Middle frontal gyrus (tissue), 1 donor: Measurements from ENCODE around the gene ACOX3.
"Not testable (repeated sequence)": the region's sequence is repeated elsewhere in the genome, so short reads cannot be mapped to it uniquely, and the experiment has no call there.

Source experiments
- DNase-seq: peaks from one replicate; pipeline ENCODE4 v3.0.0-alpha.2; 2015; ENCODE audit warnings: low spot score; ENCODE audit errors: extremely low spot score

ACOX3 gene

GRCh38 chr4:8440492-8441311, at the start of gene ACOX3, which contains the start of gene TRMT44:
ACOX3 (minus strand) TSS chr4:8440723; CDS start chr4:8416521, 24,202 bp downstream.
TRMT44 (plus strand) TSS chr4:8440777; CDS start chr4:8440823, 46 bp downstream.
- DNase-seq = peak; percentile 82

- no peak for DNase-seq
These were observed 48.4 kb upstream of the ACOX3 start for GRCh38 chr4:8488791-8489369.

DNA sequence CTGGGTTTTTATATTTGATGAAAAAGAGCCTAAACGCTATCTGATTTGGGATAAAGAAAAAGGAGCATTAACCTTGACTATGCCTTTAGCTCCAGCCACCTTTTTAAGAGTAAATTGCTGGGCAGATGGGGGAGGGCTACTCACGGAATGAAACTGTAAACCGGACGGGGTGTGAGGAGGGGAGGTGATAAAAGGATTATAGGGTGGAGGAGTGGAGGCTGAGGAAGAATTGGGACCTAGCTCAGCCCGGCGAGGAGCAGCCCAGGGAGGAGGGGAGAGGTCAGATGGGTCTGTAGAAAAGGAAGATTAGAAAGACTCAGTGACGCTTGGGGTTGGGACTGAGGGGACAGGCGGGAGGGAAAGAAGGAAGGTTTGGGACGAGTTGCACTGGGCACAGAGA, 46.1 kb upstream of the ACOX3 start:
- not testable (repeated sequence) for DNase-seq

- DNase-seq = no peak
These were observed 39.7 kb upstream of the ACOX3 start for GRCh38 chr4:8480221-8480620.

- DNase-seq = no peak
These were observed 38.5 kb upstream of the ACOX3 start for GRCh38 chr4:8478801-8479744.

DNA sequence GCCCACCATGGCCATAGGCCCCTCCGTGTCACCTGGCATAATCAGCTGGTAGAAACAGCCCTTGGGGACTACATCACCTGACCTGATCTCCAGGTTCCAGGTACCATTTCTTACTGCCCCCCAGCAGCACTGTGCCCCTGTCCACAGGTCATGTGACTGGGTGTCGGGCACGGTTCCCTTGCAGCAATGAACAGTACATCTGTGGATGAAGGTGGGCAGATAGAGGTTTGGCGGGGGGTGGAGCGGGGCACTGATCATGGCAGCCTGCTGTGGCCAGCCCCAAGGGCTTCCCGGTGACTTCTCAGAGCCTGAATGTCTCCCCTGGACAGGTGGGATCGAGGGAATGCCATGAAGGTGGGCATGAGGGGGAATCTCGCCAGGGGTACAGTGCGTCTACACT, 37.8 kb upstream of the ACOX3 start:
- DNase-seq = no peak

DNA sequence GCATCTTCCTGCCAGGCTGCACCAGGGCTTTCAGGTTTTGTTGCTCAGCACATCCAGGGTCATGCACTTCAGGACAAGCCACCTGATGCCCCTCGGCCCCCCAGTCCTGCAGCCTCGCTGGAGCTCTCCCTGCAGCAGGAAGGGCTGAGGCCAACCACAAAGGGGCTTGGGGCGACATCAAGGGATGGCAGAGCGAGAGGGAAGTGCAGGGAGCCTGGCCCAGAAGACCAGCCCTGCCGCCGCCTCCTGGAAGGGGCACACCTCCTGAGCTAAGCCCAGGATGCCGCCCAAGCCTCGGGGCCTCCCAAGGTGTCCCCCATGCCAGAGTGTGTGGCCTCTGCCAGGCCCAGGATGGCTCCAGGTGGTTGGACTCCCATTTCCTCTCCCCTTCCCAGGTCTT, 37.2 kb upstream of the ACOX3 start:
- DNase-seq = no peak

DNA sequence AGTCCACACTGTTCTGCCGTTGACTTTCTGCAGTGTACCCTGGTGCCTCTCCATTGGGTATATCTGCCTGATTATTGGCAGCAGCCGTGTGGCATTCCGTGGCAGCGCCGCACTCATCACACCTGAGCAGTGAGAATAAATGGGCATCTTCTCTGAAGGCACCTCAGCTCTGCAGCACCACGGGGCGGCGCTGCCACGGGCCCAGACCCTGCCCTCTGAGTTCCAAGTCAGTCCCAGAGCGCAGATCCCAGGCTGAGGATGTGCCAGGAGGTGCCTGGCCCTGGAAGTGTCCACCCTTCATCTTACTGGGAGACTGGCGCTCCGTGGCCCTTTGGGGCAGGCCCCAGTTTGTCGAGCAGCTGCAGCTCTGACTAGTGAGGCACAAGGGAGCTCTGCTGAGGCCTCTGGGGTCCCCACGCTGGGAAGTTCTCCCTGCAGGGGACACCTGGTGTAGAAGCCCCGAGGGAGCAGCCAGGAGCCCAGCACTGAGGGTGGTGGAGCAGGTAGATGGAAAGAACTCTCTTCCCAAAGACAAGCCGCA, 36.6 kb upstream of the ACOX3 start:
- DNase-seq = no peak

- DNase-seq = no peak
These were observed 35.4 kb upstream of the ACOX3 start for GRCh38 chr4:8475751-8476575.

- no peak for DNase-seq
These were observed 34.3 kb upstream of the ACOX3 start for GRCh38 chr4:8474856-8475255.

DNA sequence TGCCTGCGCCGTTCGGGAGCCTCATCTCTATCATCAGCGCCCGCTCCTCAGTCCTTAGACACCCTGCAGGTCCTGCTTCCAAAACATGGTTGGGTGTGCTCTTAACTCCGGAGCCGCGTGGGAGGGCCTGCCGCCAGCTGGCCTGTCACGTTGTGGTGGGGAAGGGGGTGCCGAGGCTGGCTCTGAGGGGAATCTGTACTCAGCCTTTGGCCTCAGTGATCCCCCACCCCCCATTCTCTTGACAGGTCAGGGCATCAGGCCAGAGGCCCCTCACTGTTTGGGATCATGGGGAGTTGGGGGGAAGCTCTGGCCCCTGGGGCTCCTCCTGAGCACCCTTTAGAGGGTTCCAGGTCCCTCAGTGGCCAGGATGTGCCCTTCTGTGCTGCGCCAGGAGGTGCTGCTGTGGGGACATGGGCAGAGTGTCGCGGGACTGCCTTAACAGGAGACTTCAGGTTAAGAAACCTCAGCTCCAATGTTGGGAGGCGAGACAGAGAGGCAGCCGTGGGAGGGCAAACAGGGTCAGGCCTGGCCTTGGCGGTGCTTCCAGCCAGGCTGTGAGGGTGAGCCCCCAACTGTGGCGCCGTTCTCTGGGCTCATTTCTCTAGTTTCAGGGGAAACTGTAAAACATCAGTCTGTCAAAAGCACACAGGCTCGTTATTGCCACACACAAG, 33.5 kb upstream of the ACOX3 start:
- no peak for DNase-seq

DNA sequence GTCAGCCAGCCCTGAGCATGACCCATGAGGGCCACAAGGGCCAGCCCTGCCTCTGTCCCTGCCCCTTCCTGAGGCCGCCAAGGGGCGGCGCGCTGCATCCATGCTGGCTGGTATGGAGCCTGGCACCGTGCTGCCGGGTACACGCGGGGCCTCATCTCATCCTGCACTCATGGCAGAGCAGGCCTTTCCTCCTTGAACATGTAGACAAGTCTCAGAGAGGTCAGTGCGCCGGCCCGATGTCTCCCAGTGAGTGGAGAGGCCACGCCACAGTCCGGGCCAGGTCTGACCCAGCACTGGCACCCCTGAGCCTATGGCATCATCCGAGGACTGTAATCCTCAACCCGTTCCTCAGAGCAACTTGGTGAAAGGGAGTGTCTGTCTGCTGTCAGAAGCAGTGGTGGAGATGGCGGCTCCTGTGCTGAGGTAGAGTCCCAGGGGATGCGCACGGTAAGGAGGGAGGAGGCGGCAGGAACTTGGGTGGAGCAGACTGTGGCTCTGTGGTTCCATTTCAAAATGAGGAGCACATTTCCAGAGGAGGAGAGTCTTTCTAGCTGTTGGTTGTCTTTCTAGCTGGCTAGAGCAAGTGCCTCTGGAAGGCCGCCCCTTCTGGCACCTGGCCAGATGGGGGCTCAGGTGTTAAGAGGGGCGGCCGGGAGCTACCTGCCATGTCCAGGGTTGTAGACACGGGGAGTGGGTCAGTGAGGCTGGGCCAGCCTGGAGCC, 32.8 kb upstream of the ACOX3 start:
- DNase-seq = no peak

- no peak for DNase-seq
These were observed 32.2 kb upstream of the ACOX3 start for GRCh38 chr4:8472689-8473197.

GRCh38 chr4:8472158-8472688, 31.7 kb upstream of the ACOX3 start:
- DNase-seq = no peak

DNA sequence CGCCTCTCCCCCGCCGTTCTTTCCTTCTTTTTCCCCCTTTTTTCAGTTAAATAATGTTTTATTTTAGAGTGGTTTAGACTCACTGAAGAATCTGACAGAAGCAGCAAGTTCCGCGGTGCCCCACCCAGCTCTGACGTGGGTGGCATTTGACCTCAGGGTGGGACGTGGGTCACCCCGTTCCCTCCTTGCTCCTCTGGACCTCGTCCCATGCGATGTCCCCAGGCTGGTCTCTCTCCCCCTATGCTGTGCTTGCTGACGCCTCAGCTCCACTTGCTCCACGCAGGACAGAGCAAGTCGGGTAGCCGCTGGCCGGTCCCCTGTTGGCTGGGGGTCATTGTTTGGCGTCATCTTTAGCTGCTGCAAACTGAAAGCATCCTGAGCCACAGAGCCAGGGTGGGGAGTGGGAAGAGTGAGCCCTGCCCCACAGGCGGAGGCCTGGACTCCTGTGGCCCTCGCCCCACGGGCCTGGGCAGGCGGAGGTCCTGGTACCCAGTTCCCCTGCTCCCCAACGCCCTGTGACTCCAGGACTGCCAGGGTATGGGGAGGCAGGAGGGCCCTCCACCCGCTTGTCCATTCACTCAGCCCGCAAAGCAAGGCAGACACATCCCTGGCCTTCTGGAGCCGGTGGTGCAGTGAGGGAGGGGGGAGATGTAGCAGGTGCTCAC, 30.8 kb upstream of the ACOX3 start:
- DNase-seq = no peak

- no peak for DNase-seq
These were observed 30.0 kb upstream of the ACOX3 start for GRCh38 chr4:8470451-8471024.

- DNase-seq = no peak
These were observed 29.0 kb upstream of the ACOX3 start for GRCh38 chr4:8469550-8469949.
